GM19238 (cell line): ENCODE data around the gene SETX.
"Not testable (repeated sequence)": the region's sequence is repeated elsewhere in the genome, so short reads cannot be mapped to it uniquely, and the experiment has no call there.

Source experiments
- DNase-seq: peaks from one replicate; pipeline ENCODE4 v3.0.0; 2011; ENCODE audit warnings: low spot score; ENCODE audit not compliant: insufficient read length

Gene SETX

GRCh38 chr9:132354637-132355355 lies at the start of gene SETX:
Gene SETX (minus strand): TSS chr9:132354986. CDS start chr9:132349428, 5,558 bp downstream.
- peak; percentile 97 for DNase-seq

GRCh38 chr9:132404228-132404881 lies 49.6 kb upstream of the SETX start:
- peak; percentile 34 for DNase-seq

GRCh38 chr9:132401824-132402223 lies 47.0 kb upstream of the SETX start:
- no peak for DNase-seq

GRCh38 chr9:132395560-132395959 lies 40.8 kb upstream of the SETX start:
- no peak for DNase-seq

GRCh38 chr9:132391449-132391848 lies 36.7 kb upstream of the SETX start:
- no peak for DNase-seq

GRCh38 chr9:132390966-132391365 lies 36.2 kb upstream of the SETX start:
- DNase-seq, result no peak

GRCh38 chr9:132387133-132387532 lies 32.3 kb upstream of the SETX start:
- no peak for DNase-seq

GRCh38 chr9:132384376-132384775 lies 29.6 kb upstream of the SETX start:
- DNase-seq, result no peak

- DNase-seq, result no peak
Measured at GRCh38 chr9:132383462-132383883, 28.7 kb upstream of the SETX start.

- no peak for DNase-seq
Measured at GRCh38 chr9:132381966-132382541, 27.3 kb upstream of the SETX start.

GRCh38 chr9:132378416-132378815 lies 23.6 kb upstream of the SETX start:
- not testable (repeated sequence) for DNase-seq

GRCh38 chr9:132377769-132378168 lies 23.0 kb upstream of the SETX start:
- DNase-seq, result not testable (repeated sequence)

GRCh38 chr9:132372177-132373095 lies 17.6 kb upstream of the SETX start:
- no peak for DNase-seq

- DNase-seq, result no peak
Measured at GRCh38 chr9:132370592-132370991, 15.8 kb upstream of the SETX start.

- no peak for DNase-seq
Measured at GRCh38 chr9:132369421-132369820, 14.6 kb upstream of the SETX start.

GRCh38 chr9:132367613-132368313 lies 13.0 kb upstream of the SETX start:
- DNase-seq, result no peak

GRCh38 chr9:132366481-132366880 lies 11.7 kb upstream of the SETX start:
- DNase-seq, result no peak

GRCh38 chr9:132365986-132366385 lies 11.2 kb upstream of the SETX start:
- DNase-seq, result no peak

GRCh38 chr9:132364068-132364467 lies 9.3 kb upstream of the SETX start:
- no peak for DNase-seq

- DNase-seq, result no peak
Measured at GRCh38 chr9:132357764-132358163, 3.0 kb upstream of the SETX start.
